ENCODE data around the gene TNS3.

TNS3 gene

DNA sequence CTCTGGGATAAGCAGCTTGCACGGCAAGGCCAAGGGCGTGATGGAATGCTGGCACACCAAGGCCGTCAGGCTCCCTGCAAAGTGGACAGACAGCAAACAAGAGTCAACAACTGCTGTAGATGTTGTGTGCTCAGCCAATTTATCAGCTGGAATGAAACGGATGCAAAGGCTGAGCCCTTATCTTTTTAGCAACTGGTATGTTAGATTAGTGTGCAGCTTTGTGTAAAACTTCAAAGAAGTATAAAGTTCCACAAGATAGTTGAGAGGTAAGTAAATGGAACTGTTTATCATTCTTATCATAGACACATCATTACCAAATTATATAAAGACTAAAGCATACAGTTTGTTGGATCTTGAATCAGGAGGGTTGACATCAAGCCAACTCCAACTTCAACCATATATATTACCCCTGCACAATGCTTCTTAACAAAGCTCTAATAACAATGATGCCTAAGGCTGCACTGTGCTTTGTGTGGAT, 289.0 kb downstream of the TNS3 start:
- no peak for DNase-seq

GRCh38 chr7:47291461-47292081, 290.3 kb downstream of the TNS3 start:
- DNase-seq = no peak

- no peak for DNase-seq
Observed at GRCh38 chr7:47290867-47291266, 291.0 kb downstream of the TNS3 start.

DNA sequence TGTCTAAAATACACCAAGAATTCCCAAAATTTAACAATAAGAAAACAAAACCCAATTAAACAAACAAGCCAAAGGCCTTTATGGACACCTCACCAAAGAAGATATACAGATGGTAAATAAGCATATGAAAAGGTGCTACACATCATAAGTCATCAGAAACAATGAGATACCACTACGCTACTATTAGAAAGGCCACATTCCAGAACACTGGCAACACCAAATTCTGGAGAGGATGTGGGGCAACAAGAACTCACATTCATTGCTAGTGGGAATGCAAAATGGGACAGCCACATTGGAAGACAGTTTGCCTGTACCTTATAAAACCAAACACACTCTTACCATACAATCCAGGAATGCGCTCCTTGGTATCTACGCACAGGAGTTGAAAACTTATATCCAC, 291.4 kb downstream of the TNS3 start:
- DNase-seq = no peak

DNA sequence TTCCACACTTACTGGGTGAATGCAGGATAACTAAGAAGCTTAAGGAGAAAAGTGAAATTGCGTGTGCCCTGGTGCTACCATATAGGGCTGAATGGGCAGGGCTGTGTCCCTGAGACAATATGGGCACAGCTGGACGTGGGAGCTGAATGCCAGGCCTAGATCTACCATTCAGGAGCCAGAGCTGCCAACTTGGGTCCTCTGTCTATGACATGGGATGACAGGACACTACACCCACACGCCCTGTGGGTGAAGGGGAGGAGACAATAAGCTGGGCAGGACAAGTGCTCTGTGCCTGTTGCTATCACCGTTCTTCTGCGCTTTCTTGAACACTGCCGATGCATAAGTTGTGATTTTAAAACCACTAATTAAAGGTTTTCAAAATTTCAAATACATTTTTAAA, 293.9 kb downstream of the TNS3 start:
- no peak for DNase-seq

GRCh38 chr7:47285860-47286491, 295.9 kb downstream of the TNS3 start:
- peak; percentile 67 for DNase-seq

DNA sequence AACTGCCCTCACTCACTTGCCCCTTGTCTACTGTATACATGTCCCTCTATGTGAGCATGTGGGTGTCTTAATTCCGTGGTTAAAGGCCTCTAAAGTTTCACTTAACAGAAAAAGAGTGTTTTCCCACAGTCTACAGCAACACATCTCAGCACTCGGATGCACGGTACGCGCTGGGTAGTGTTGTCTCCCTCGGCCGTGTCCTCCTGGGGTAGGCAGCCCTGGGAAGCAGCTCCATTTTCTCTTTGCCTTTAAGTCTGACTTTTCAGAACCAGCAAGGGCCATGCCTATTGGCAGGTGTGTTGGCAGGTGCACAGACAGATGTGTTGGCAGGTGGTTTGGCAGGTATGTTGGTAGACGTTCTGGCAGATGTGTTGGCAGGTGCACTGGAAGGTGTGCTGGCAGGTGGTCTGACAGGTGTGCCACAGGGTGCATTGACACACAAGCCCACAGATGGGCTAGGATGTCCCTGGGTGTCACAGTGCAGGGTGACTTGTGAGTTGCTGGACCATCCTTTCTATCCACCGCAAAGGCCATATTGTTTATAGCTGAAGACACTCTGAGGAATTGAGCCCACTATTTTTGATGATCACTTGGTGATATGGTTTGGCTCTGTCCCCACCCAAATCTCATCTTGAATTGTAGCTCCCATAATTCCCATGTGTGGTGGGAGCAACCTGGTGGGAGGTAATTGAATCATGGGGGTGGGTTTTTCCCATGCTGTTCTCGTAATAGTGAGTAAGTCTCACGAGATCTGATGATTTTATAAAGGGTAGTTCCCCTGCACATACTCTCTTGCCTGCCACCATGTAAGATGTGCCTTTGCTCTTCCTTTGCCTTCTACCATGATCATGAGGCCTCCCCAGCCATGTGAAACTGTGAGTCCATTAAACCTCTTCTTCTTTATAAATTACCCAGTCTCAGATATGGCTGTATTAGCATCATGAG, 296.9 kb downstream of the TNS3 start:
- DNase-seq = no peak

DNA sequence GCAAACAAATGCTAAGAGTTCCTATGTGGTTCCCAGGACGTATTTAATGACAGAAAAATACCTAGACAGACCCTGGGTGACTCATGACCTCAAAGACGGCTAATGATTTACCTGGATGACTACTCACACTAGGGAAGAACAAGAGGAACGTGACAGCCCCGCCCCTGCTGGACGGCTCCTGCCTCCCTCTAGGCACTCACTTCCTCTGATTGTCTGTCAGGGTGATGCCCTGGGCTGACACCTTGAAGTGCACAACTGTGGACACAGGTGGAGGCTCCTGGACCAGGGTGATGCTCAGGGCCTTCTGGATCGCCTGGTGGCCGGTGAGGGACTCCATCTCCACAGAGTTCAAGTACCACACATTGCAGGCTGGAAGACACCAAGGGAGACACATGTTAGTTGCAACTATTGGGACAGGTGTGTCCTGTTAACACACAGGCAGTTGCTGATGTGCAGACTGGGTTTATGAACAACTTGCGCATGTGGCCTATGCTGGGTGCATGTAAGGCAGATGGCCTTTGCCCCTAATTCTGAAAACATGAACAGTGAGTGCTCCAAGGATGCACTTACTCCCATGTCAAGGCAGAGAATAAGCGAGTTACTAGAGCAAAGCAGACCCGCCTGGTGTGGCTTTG, 298.3 kb downstream of the TNS3 start:
- no peak for DNase-seq

GRCh38 chr7:47282790-47283496, 299.0 kb downstream of the TNS3 start:
- peak; percentile 36 for DNase-seq

DNA sequence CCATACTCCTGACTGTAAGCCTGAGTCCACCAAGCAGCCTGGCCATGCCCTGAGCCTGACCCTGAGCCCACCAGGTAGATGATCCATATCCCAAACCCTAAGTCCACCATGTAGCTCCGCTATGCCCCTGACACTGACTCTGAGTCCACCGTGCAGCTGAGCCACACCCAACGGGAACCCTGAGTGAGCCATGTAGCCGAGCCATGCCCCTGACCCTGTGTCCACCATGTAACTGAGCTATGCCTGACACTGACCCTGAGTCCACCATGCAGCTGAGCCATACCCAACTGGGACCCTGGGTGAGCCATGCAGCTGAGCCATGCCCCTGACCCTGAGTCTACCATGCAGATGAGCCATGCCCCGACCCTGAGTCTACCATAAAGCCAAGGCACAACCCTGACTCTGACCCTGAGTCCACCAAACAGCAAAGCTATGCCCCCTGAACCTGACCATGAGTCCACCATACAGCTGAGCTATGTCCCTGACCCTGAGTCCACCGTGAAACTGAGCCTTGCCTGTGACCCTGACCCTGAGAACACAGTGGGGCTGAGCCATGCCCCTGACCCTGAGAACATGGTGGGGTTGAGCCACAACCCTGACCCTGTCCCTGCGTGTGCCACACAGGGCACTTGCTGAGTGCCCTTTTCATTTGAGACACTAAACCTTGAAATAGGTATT, 299.8 kb downstream of the TNS3 start:
- no peak for DNase-seq

- no peak for DNase-seq
Observed at GRCh38 chr7:47281161-47281560, 300.8 kb downstream of the TNS3 start.

DNA sequence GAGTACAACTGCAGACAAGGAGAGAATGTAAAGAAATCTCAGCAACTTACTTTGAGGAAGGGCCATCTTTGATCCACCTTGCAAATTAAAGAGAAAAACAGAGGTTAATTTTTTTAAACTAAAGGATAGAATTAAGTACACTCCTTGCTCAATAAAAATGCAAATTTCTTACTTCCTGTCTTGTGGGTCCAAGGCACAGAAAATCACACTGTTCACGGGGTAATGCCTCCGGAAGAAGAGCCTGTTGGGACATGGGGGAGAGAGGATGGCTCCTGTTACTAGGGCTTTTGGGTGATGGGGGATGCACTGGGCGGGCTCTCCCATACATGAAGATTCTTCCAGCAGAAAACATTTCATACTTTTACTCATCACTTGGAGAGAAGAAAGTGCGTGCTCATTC, 301.8 kb downstream of the TNS3 start:
- no peak for DNase-seq

DNA sequence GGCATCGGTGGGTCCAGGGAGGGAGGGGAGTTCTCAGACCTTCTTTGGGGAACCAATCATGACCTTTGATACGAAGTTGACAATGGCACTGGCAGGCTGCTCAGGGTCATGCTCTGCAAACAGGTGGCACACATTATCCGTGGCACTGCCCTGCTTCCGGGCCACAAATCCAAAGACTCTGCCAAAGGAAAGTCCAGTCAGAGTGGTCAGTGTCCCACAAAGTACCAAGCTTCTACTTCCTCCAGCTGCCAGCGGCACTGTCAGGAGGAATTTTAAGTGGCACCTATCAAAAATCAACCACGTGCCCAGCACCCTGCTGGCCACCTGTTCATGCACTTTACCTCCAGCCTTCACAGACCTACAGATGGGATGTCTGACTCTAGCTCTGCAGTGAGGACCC, 303.9 kb downstream of the TNS3 start:
- DNase-seq = no peak

DNA sequence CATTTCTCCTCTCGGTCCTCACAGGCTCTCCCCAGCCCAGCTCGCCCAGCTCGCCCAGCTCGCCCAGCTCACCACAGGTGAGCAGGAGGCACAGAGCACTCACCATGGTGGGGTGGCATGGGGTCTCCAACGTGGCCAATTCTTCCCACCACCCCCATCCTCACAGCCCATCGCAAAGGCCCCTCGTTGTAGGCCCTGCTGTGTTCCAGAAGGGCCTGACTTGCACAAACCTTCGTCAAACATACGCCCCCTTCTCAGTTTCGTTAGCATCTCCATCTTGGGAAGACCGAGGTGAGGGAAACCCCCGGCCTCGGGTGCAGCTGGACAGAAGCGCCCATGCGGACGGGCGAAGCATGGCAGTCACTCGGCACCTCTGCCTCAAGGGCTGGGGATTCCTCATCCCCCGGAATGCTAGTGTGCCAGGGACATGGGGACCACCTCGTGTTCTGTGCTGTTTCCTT, 304.6 kb downstream of the TNS3 start:
- DNase-seq = no peak

GRCh38 chr7:47273974-47274766, 307.7 kb downstream of the TNS3 start:
- DNase-seq = no peak

- no peak for DNase-seq
Observed at GRCh38 chr7:47273088-47273487, 308.8 kb downstream of the TNS3 start.

GRCh38 chr7:47271749-47272148, 310.2 kb downstream of the TNS3 start:
- no peak for DNase-seq

DNA sequence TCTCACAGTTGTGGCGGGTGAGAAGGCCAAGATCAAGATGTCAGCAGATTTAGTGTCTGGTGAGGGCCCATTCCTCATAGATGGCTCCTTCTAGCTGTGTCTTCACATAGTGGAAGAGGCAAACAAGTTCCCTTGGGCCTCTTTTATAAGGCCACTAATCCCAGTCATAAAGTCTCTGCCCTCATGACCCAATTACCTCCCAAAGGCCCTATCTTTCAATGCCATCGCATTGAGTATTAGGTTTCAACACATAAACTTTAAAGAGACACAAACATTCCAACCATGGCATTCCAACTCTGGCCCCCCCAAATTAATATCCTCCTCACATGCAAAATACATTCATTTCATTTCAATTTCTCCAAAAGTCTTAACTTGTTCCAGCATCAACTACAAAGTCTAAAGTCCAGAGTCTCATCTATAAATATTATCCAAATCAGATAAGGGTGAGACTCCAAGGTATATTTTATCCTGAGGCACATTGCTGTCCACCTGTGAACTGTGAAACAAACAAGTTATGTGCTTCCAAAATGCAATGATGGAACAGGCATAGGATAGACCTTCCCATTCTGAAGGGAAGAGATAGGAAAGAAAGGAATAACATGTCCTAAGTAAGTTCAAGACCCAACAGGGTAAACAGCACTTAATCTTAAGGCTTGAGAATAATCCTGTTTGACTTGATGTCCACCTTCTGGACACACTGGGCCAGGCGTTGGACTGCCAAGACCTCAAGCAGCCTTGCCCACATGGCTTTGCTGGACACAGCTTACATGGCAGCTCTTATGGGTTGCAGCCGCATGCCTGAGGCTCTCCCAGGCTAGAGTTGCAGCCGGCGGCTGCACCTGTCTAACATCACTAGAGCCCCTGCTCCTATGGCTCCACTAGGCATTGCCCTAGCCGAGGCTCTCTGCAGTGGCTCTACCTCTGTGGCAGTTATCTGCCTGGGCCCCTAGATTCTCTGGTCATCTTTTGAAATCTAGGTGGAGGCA, 312.8 kb downstream of the TNS3 start:
- DNase-seq = no peak

DNA sequence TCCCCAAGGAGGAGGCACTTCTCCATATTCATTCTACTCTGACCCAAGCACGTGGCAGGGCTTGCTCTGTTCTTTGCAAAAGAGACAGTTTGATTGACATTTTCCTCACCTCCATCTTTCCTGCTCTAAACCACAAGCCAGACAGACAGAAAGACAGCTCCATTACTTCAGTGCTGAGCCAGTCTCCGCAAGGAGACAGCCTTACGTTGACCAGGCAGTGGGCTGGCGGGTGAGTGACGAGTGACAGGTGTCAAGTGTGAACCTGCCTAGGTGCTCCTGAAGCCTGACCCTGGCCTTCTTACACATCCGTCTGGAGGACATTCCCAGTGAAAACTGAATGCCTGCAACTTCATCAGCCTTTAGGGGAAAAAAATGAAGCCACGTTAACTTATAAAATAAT, 314.6 kb downstream of the TNS3 start:
- DNase-seq = no peak

- DNase-seq = no peak
Observed at GRCh38 chr7:47266799-47267198, 315.1 kb downstream of the TNS3 start.
